MM.1S (cell line): ENCODE data around the gene FATE1.

ENCODE experiments used
- EZH2 ChIP-seq: fragments of 300-600 bp; sonication (generic); optimal IDR thresholded peaks from 2 replicates; pipeline ENCODE3; 2017; ENCODE audit warnings: low read depth, mild to moderate bottlenecking, antibody characterized with exemption, low read length, mixed read lengths
- EZH2phosphoT487 ChIP-seq: fragments of 300-600 bp; sonication (generic); IDR thresholded peaks from 2 replicates; pipeline ENCODE4 v1.6.1; 2018; ENCODE audit warnings: antibody characterized with exemption, low read length
- TF ChIP-seq, protein P1 (sequence below): fragments of 300-600 bp; sonication (generic); IDR thresholded peaks from 2 replicates; pipeline ENCODE4 v1.5.1; 2016; ENCODE audit warnings: antibody characterized with exemption, low read length, mixed read lengths

- TF ChIP-seq, protein P1, sequence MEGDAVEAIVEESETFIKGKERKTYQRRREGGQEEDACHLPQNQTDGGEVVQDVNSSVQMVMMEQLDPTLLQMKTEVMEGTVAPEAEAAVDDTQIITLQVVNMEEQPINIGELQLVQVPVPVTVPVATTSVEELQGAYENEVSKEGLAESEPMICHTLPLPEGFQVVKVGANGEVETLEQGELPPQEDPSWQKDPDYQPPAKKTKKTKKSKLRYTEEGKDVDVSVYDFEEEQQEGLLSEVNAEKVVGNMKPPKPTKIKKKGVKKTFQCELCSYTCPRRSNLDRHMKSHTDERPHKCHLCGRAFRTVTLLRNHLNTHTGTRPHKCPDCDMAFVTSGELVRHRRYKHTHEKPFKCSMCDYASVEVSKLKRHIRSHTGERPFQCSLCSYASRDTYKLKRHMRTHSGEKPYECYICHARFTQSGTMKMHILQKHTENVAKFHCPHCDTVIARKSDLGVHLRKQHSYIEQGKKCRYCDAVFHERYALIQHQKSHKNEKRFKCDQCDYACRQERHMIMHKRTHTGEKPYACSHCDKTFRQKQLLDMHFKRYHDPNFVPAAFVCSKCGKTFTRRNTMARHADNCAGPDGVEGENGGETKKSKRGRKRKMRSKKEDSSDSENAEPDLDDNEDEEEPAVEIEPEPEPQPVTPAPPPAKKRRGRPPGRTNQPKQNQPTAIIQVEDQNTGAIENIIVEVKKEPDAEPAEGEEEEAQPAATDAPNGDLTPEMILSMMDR, result no peak
- TF ChIP-seq EZH2phosphoT487 (no peak), EZH2 (no peak)
Observed at GRCh38 chrX:151771726-151772125, 55.9 kb downstream of the FATE1 start.
